Prostate gland (tissue), 2 donors: Measurements from ENCODE around the gene TRIP11. TPM values are rescaled to one million over a fixed set of nuclear protein-coding genes. Genes with fewer than 3 reads are reported as not detected.
A peak's percentile ranks its signal among the peaks of the same experiment; 100 is the strongest.
"Not testable (repeated sequence)": the region's sequence is repeated elsewhere in the genome, so short reads cannot be mapped to it uniquely, and the experiment has no call there.

Source experiments
- DNase-seq: peaks from one replicate; pipeline ENCODE4 v3.0.0-alpha.2; 2019; ENCODE audit warnings: low spot score
- H3K27ac ChIP-seq, 2 donors: fragments of 200-600 bp; sonication (generic); 2 replicates each; pipeline ENCODE4 v1.5.1; 2017 to 2019
- H3K27me3 ChIP-seq: fragments of 200-600 bp; sonication (generic); replicated peaks from 2 replicates; pipeline ENCODE4 v1.5.1; 2019; ENCODE audit not compliant: insufficient read depth
- H3K36me3 ChIP-seq, 2 donors: fragments of 200-600 bp; sonication (generic); 1 replicate in 1 of 2; 2 replicates in 1 of 2; pipeline versions ENCODE4 v1.5.1 to v1.8.1; 2017 to 2019
- H3K4me1 ChIP-seq: fragments of 200-600 bp; sonication (generic); replicated peaks from 2 replicates; pipeline ENCODE4 v1.5.1; 2019
- H3K4me3 ChIP-seq, 2 donors: fragments of 200-600 bp; sonication (generic); 2 replicates each; pipeline ENCODE4 v1.5.1; 2017 to 2019
- H3K9me3 ChIP-seq: fragments of 200-600 bp; sonication (generic); 2 replicates; pipeline ENCODE4 v1.5.1; 2017
- POLR2A ChIP-seq: fragments of 450-650 bp; IDR thresholded peaks from one replicate; pipeline ENCODE4 v1.6.1; 2016; ENCODE audit warnings: antibody characterized with exemption, mild to moderate bottlenecking
- POLR2AphosphoS5 ChIP-seq: sonication (generic); formaldehyde crosslinking; IDR thresholded peaks from one replicate; pipeline ENCODE4 v1.6.1; 2017; ENCODE audit warnings: antibody characterized with exemption
- WGBS: methylation state at CpG from one replicate; pipeline ENCODE4 v1.1.5; 2018; 5-methylcytosine and 5-hydroxymethylcytosine counted together
- intact Hi-C: fragments of 100-400 bp; cut with DNase I; formaldehyde crosslinking; loops from one replicate; pipeline ENCODE4 v1.14.2; 2022
- total RNA-seq, 2 donors: library from RNA; depleted of rRNA; stranded (reverse); fragments of >200 nt; gene quantifications; one replicate each; pipeline ENCODE4 v1.1.0, GENCODE V29; 2016
- TF ChIP-seq, protein P1 (sequence below), 4 experiments: fragments of 200-600 bp in 2 of 4; fragments of 450-650 bp in 2 of 4; sonication (generic) in 2 of 4; IDR thresholded peaks; 1 replicate in 3 of 4; 2 replicates in 1 of 4; pipeline ENCODE4 v1.5.1; 2016 to 2019; ENCODE audit warnings: antibody characterized with exemption in 4 of 4, mild to moderate bottlenecking in 2 of 4, moderate library complexity in 2 of 4

The TRIP11 gene
- total RNA-seq, 2 donors from 2014 or later, result 27.1 to 42.4 TPM

DNA sequence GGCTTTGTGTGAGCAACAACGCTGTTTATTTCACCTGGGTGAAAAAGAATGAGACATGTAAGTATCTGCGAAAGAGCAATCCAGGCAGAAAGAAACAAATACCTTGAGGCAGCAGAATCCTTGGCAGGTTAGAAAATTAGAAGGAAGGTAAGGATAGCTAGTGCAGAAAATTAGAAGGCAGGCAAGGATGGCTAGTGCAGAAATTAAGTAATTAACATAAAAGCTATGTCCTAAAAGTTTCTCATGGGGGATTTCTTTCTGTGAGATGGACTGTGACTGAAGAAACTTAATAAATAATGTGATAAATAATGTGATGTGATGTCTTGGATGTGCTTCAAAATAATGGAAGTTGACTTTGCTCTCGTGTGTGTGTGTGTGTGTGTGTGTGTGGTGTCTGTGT, 9.9 kb upstream of the TRIP11 start:
- no peak for DNase-seq
- 95% methylated on average over 3 of the region's 3 CpGs for WGBS

DNA sequence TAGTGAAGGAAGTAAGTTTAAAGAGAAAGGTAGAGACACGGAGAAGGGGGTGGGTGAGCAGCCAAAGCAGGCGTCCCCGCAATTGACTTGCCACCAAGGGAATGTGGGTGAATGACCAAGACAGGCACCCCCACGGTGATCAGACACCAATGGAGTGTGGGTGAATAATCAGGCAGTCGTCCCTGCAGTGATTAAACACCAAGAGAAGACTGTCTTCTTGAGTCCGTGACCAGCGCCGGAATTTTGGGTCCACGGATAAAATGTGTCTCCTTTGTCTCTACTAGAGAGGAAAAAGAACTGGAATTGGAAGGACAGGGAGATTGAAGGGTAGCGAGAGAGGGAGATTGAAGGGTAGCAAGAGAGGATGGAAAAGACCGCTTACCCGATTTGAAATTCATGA, 9.4 kb upstream of the TRIP11 start:
- H3K9me3 ChIP-seq, H3K4me1 ChIP-seq, H3K4me3 ChIP-seq, H3K27ac ChIP-seq, H3K36me3 ChIP-seq, intact Hi-C loops, H3K27me3 ChIP-seq, DNase-seq: not testable (repeated sequence)
- 98% methylated on average over 12 of the region's 12 CpGs for WGBS

More for the DNA sequence above, 9.9 kb upstream of the TRIP11 start:
- no peaks in the 10 kb centered on the region for H3K9me3 ChIP-seq
- intact Hi-C loops, result no loop called here
- no peak overlapping the region for H3K4me3 ChIP-seq
- H3K27me3 ChIP-seq, result no peaks in the 10 kb centered on the region
- H3K27ac ChIP-seq, result no peak overlapping the region
- H3K36me3 ChIP-seq, result no peaks in the 10 kb centered on the region
- H3K4me1 ChIP-seq, result no peaks in the 10 kb centered on the region
- TF ChIP-seq POLR2A (no peak), POLR2AphosphoS5 (no peak)
- TF ChIP-seq, protein P1, sequence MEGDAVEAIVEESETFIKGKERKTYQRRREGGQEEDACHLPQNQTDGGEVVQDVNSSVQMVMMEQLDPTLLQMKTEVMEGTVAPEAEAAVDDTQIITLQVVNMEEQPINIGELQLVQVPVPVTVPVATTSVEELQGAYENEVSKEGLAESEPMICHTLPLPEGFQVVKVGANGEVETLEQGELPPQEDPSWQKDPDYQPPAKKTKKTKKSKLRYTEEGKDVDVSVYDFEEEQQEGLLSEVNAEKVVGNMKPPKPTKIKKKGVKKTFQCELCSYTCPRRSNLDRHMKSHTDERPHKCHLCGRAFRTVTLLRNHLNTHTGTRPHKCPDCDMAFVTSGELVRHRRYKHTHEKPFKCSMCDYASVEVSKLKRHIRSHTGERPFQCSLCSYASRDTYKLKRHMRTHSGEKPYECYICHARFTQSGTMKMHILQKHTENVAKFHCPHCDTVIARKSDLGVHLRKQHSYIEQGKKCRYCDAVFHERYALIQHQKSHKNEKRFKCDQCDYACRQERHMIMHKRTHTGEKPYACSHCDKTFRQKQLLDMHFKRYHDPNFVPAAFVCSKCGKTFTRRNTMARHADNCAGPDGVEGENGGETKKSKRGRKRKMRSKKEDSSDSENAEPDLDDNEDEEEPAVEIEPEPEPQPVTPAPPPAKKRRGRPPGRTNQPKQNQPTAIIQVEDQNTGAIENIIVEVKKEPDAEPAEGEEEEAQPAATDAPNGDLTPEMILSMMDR (IDR thresholded peaks at IDR 0.05), result no peak

DNA sequence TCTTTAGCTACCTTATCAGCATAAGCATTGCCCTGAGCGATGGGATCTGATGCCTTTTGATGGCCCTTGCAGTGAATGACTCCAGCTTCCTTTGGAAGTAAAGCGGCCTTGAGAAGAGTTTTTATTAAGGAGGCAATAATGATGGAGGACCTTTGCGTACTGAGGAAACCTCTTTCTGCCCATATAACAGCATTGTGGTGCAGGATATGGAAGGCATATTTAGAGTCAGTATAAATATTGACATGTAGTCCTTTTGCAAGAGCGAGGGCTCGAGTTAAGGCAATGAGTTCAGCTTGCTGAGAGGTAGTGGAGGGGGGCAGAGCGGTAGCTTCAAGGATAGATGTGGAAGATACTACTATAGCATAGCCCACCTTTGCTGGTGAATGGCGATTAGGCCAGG, 6.0 kb upstream of the TRIP11 start:
- H3K27me3 ChIP-seq, H3K4me1 ChIP-seq, H3K36me3 ChIP-seq, H3K4me3 ChIP-seq, DNase-seq, H3K27ac ChIP-seq, intact Hi-C loops, H3K9me3 ChIP-seq: not testable (repeated sequence)
- WGBS, result 96% methylated on average over 7 of the region's 7 CpGs

DNA sequence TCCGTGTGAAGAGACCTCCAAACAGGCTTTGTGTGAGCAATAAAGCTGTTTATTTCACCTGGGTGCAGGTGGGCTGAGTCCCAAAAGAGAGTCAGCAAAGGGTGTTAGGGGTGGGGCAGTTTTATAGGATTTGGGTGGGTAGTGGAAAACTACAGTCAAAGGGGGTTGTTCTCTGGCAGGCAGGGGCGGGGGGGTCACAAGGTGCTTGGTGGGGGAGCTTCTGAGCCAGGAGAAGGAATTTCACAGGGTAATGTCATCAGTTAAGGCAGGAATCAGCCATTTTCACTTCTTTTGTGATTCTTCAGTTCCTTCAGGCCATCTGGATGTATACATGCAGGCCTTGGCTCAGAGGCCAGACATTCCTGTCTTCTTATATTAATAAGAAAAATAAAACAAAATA, 1.9 kb upstream of the TRIP11 start:
- H3K4me3 ChIP-seq, H3K27ac ChIP-seq, intact Hi-C loops, H3K9me3 ChIP-seq, DNase-seq, H3K4me1 ChIP-seq, H3K36me3 ChIP-seq, H3K27me3 ChIP-seq: not testable (repeated sequence)
- WGBS, result 75% methylated on average over 2 of the region's 2 CpGs

DNA sequence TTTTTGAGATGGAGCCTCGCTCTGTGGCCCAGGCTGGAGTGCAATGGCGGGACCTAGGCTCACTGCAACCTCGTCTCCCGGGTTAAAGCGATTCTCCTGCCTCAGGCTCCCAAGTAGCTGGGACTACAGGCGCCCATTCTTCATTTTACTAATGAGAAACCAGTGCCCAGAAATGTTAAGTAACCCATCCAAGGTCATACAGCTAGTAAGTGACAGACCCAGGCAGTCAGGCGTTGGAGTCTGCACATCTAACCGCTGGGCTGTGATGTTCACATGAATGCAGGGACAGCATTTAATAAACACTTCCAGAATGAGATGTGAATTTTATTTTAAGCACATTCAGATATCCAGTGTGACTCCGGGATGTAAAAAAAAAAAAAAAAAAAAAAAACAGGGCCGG, 1.3 kb upstream of the TRIP11 start:
- Histone ChIP-seq H3K9me3 (no peaks in the 10 kb centered on the region), H3K4me1 (peaks cover 4% of the 10 kb centered on the region), H3K4me3 (peak overlapping the region in 1 of 2 donors; percentile 65), H3K36me3 (no peaks in the 10 kb centered on the region), H3K27ac (no peak overlapping the region), H3K27me3 (no peaks in the 10 kb centered on the region)
- 89% methylated on average over 10 of the region's 10 CpGs for WGBS
- intact Hi-C loops, result no loop called here
- TF ChIP-seq, protein P1 (IDR thresholded peaks at IDR 0.05), result no peak
- no peak for TF ChIP-seq POLR2AphosphoS5
- no peak for TF ChIP-seq POLR2A
- no peak for DNase-seq

DNA sequence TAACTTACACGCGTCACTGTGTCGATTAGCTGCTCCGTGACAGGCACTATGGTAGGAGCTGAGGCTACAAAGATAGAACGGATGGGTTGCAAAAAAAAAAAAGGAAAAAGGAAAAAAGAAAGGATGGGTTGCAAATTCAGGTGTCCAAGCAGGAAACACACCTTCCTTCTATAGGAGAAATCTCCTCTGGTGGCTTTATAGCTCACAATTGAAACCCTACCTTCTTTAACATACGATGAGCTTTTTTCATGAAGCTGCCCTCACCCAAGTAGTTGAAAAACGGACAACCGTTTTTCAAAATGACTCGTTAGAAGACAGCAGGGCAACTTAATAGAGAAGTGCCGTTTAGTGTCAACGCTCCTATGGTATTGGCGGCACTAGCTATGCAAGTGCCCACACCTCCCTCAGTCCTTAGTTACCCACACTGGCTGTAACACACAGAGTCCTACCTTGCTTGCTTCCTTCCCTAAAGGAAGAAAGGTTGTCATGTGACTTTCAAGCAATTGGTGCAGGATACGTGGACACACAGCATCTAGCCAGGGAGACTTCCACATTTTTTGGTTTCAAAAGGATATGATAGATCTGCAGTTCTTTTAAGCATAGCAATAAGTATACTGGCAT, 682 bp upstream of the TRIP11 start:
- no peaks in the 10 kb centered on the region for H3K27me3 ChIP-seq
- intact Hi-C loops, result no loop called here
- peak; percentile 24 for DNase-seq
- TF ChIP-seq, protein P1 (IDR thresholded peaks at IDR 0.05), result no peak
- peak; percentile 33 for TF ChIP-seq POLR2AphosphoS5
- no peaks in the 10 kb centered on the region for H3K9me3 ChIP-seq
- H3K4me3 ChIP-seq, result peak overlapping the region; percentile 57 to 65
- peak overlapping the region; percentile 93 to 94 for H3K27ac ChIP-seq
- H3K36me3 ChIP-seq, result no peaks in the 10 kb centered on the region
- under 1% methylated on average over 13 of the region's 13 CpGs for WGBS
- peaks cover 4% of the 10 kb centered on the region for H3K4me1 ChIP-seq
